HCT116 (cell line): ENCODE measurements around the gene GP1BB.

ENCODE experiments used
- EZH2 ChIP-seq: fragments of 200-600 bp; sonication (generic); IDR thresholded peaks from 2 replicates; pipeline ENCODE4 v1.6.1; 2017; ENCODE audit warnings: antibody characterized with exemption, mixed run types
- EZH2phosphoT487 ChIP-seq: fragments of 200-600 bp; IDR thresholded peaks from 2 replicates; pipeline ENCODE4 v1.6.1; 2018; ENCODE audit warnings: antibody characterized with exemption, borderline replicate concordance
- POLR2A ChIP-seq: IDR thresholded peaks from 2 replicates; pipeline ENCODE4 v1.7.0; 2011; ENCODE audit warnings: borderline replicate concordance; ENCODE audit not compliant: insufficient read depth, insufficient read length; ENCODE audit errors: extremely low read depth
- POLR2AphosphoS5 ChIP-seq: IDR thresholded peaks from 2 replicates; pipeline ENCODE4 v1.6.1; 2011; ENCODE audit warnings: mild to moderate bottlenecking, low read depth, low read length, moderate library complexity
- REST ChIP-seq: IDR thresholded peaks from 2 replicates; pipeline ENCODE4 v1.6.1; 2012; ENCODE audit warnings: low read depth
- SIN3A ChIP-seq: IDR thresholded peaks from 2 replicates; pipeline ENCODE4 v1.6.1; 2012; ENCODE audit warnings: low read depth
- YY1 ChIP-seq: IDR thresholded peaks from 2 replicates; pipeline ENCODE4 v1.6.1; 2011; ENCODE audit warnings: low read length, low read depth, moderate library complexity, mild to moderate bottlenecking; ENCODE audit not compliant: insufficient replicate concordance; ENCODE audit errors: extremely low read depth
- ZNF274 ChIP-seq: fragments of 200-500 bp; sonication (Bioruptor generic); IDR thresholded peaks from 2 replicates; pipeline ENCODE4 v1.6.1; 2014; ENCODE audit warnings: mild to moderate bottlenecking, low read depth, low read length, inconsistent platforms
- TF ChIP-seq, protein P1 (sequence below): IDR thresholded peaks from 2 replicates; pipeline ENCODE4 v1.6.1; 2011; ENCODE audit warnings: mild to moderate bottlenecking, low read length, moderate library complexity; ENCODE audit not compliant: insufficient replicate concordance; ENCODE audit errors: extremely low read depth
- TF ChIP-seq, protein P2 (sequence below), 3 experiments: fragments of 200-600 bp in 1 of 3; sonication (generic) in 1 of 3; IDR thresholded peaks in 2 of 3; conservative IDR thresholded peaks in 1 of 3; 2 replicates each; pipeline ENCODE4 v1.5.1; 2012 to 2017; ENCODE audit warnings: low read depth in 2 of 3, low read length in 2 of 3, antibody characterized with exemption in 1 of 3, borderline replicate concordance in 1 of 3, control low read depth in 1 of 3, mild to moderate bottlenecking in 1 of 3, mixed read lengths in 1 of 3, mixed run types in 1 of 3, moderate library complexity in 1 of 3; ENCODE audit not compliant: insufficient read depth in 1 of 3
- TF ChIP-seq, protein P3 (sequence below): IDR thresholded peaks from 2 replicates; pipeline ENCODE4 v1.6.1; 2012

- TF ChIP-seq EZH2phosphoT487 (no peak), POLR2A (no peak), YY1 (no peak), POLR2AphosphoS5 (no peak), REST (no peak), EZH2 (no peak), ZNF274 (no peak), SIN3A (no peak)
- TF ChIP-seq, protein P1, sequence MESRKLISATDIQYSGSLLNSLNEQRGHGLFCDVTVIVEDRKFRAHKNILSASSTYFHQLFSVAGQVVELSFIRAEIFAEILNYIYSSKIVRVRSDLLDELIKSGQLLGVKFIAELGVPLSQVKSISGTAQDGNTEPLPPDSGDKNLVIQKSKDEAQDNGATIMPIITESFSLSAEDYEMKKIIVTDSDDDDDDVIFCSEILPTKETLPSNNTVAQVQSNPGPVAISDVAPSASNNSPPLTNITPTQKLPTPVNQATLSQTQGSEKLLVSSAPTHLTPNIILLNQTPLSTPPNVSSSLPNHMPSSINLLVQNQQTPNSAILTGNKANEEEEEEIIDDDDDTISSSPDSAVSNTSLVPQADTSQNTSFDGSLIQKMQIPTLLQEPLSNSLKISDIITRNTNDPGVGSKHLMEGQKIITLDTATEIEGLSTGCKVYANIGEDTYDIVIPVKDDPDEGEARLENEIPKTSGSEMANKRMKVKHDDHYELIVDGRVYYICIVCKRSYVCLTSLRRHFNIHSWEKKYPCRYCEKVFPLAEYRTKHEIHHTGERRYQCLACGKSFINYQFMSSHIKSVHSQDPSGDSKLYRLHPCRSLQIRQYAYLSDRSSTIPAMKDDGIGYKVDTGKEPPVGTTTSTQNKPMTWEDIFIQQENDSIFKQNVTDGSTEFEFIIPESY: no peak
- TF ChIP-seq, protein P2, sequence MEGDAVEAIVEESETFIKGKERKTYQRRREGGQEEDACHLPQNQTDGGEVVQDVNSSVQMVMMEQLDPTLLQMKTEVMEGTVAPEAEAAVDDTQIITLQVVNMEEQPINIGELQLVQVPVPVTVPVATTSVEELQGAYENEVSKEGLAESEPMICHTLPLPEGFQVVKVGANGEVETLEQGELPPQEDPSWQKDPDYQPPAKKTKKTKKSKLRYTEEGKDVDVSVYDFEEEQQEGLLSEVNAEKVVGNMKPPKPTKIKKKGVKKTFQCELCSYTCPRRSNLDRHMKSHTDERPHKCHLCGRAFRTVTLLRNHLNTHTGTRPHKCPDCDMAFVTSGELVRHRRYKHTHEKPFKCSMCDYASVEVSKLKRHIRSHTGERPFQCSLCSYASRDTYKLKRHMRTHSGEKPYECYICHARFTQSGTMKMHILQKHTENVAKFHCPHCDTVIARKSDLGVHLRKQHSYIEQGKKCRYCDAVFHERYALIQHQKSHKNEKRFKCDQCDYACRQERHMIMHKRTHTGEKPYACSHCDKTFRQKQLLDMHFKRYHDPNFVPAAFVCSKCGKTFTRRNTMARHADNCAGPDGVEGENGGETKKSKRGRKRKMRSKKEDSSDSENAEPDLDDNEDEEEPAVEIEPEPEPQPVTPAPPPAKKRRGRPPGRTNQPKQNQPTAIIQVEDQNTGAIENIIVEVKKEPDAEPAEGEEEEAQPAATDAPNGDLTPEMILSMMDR (IDR thresholded peaks at IDR 0.05 in 2 of 3, conservative IDR thresholded peaks at IDR 0.05 in 1 of 3; ENCODE audit: borderline replicate concordance in 1 of 3, insufficient read depth in 1 of 3, low read depth in 2 of 3, low read length in 2 of 3): no peak
- TF ChIP-seq, protein P3, sequence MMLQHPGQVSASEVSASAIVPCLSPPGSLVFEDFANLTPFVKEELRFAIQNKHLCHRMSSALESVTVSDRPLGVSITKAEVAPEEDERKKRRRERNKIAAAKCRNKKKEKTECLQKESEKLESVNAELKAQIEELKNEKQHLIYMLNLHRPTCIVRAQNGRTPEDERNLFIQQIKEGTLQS: no peak
Measured at GRCh38 chr22:19760951-19761724, 37.8 kb downstream of the GP1BB start.
